HepG2 (cell line): Measurements from ENCODE around the gene FAM167B. TPM values are rescaled to one million over a fixed set of nuclear protein-coding genes. Genes with fewer than 3 reads are reported as not detected.

ENCODE experiments used
- AGO2 ChIP-seq: fragments of 200-400 bp; formaldehyde crosslinking; optimal IDR thresholded peaks from 2 replicates; pipeline ENCODE3; 2017; ENCODE audit warnings: mild to moderate bottlenecking, low read depth, low read length, moderate library complexity
- EZH2 ChIP-seq: conservative IDR thresholded peaks from 2 replicates; pipeline ENCODE4 v1.6.1; 2012; ENCODE audit warnings: mild to moderate bottlenecking, low read depth, low read length, moderate library complexity
- HNRNPL ChIP-seq: fragments of 200-400 bp; formaldehyde crosslinking; IDR thresholded peaks from 2 replicates; pipeline ENCODE4 v1.6.1; 2017; ENCODE audit warnings: mild to moderate bottlenecking, low read depth, low read length
- HOXA3 ChIP-seq: sonication (generic); formaldehyde crosslinking; IDR thresholded peaks from 2 replicates; pipeline ENCODE4 v1.5.0; 2020; ENCODE audit warnings: missing genetic modification reagents
- NFE2 ChIP-seq: sonication (generic); formaldehyde crosslinking; IDR thresholded peaks from 2 replicates; pipeline ENCODE4 v1.4.0; 2020; ENCODE audit warnings: missing genetic modification reagents
- NKX3-1 ChIP-seq: sonication (generic); formaldehyde crosslinking; IDR thresholded peaks from 2 replicates; pipeline ENCODE4 v1.5.0; 2020; ENCODE audit warnings: missing genetic modification reagents
- REL ChIP-seq: sonication (generic); formaldehyde crosslinking; conservative IDR thresholded peaks from 2 replicates; pipeline ENCODE4 v1.8.0; 2022; ENCODE audit warnings: mild to moderate bottlenecking, missing genetic modification reagents, moderate library complexity
- YEATS4 ChIP-seq: sonication (generic); formaldehyde crosslinking; IDR thresholded peaks from 2 replicates; pipeline ENCODE4 v1.4.0; 2020; ENCODE audit warnings: missing genetic modification reagents, borderline replicate concordance
- ZBTB33 ChIP-seq: sonication (generic); formaldehyde crosslinking; IDR thresholded peaks from 2 replicates; pipeline ENCODE4 v1.4.0; 2020; ENCODE audit warnings: missing genetic modification reagents
- ZBTB38 ChIP-seq: sonication (generic); formaldehyde crosslinking; IDR thresholded peaks from 2 replicates; pipeline ENCODE4 v1.5.1; 2020; ENCODE audit warnings: mild to moderate bottlenecking, missing genetic modification reagents
- ZC3H13 ChIP-seq: sonication (generic); formaldehyde crosslinking; IDR thresholded peaks from 2 replicates; pipeline ENCODE4 v1.8.1; 2023; ENCODE audit warnings: mild to moderate bottlenecking, missing genetic modification reagents, moderate library complexity
- ZNF768 ChIP-seq: sonication (generic); formaldehyde crosslinking; IDR thresholded peaks from 2 replicates; pipeline ENCODE4 v1.4.0; 2020; ENCODE audit warnings: missing genetic modification reagents
- ZNF790 ChIP-seq: sonication (generic); formaldehyde crosslinking; IDR thresholded peaks from 2 replicates; pipeline ENCODE4 v1.8.0; 2022; ENCODE audit warnings: missing genetic modification reagents, mild to moderate bottlenecking, borderline replicate concordance
- ZSCAN12 ChIP-seq: sonication (generic); formaldehyde crosslinking; IDR thresholded peaks from 2 replicates; pipeline ENCODE4 v1.9.0; 2021; ENCODE audit warnings: mild to moderate bottlenecking, missing genetic modification reagents
- polyA plus RNA-seq, 8 experiments: library from polyadenylated mRNA; depleted of rRNA in 3 of 8; stranded (reverse) in 7 of 8; unstranded in 1 of 8; fragments of >200 nt; fragmentation: Illumina TruSeq in 4 of 8; extraction: Trizol in 4 of 8; gene quantifications; 2 replicates each; pipeline versions ENCODE4 v1.2.1 to v1.2.3, GENCODE V29; 2011 to 2016; ENCODE audit warnings: low read depth in 4 of 8, missing spikeins in 1 of 8, mixed read lengths in 1 of 8; ENCODE audit not compliant: insufficient read depth in 1 of 8
- total RNA-seq, 5 experiments: library from RNA; depleted of rRNA; stranded (reverse); fragments of >200 nt; fragmentation: Illumina TruSeq; extraction: Trizol; gene quantifications; 2 replicates each; pipeline ENCODE4 v1.2.3, GENCODE V29; 2016; ENCODE audit warnings: low read depth in 1 of 5

The FAM167B gene
- total and polyA plus RNA-seq, 2 of the 13 experiments (the other 11 are each of a cell fraction or from before 2014, with no cell fraction given) = 0.15 to 0.70 TPM

GRCh38 chr1:32239790-32240139 lies 7.3 kb upstream of the FAM167B start (continued):
- TF ChIP-seq ZBTB33 (peak; percentile 83), ZSCAN12 (CRISPR knock-in tag) (no peak), ZNF790 (no peak), YEATS4 (CRISPR knock-in tag) (no peak), AGO2 (peak; percentile 3), ZNF768 (CRISPR knock-in tag) (0 out of 2 replicates have a peak, but pooled peaks have one; percentile 17), NFE2 (CRISPR knock-in tag) (no peak), HNRNPL (no peak), ZBTB38 (CRISPR knock-in tag) (peak; percentile 68; the same call in 1 of the 2 replicates), ZC3H13 (CRISPR knock-in tag) (no peak), EZH2 (no peak), HOXA3 (CRISPR knock-in tag) (peak; percentile 41; the same call in 1 of the 2 replicates), REL (no peak), NKX3-1 (CRISPR knock-in tag) (no peak)
